ENCODE results near the gene LMAN2. TPM values are rescaled to one million over a fixed set of nuclear protein-coding genes. Genes with fewer than 3 reads are reported as not detected.
"Not testable (repeated sequence)": the region's sequence is repeated elsewhere in the genome, so short reads cannot be mapped to it uniquely, and the experiment has no call there.

Gene LMAN2
- polyA plus RNA-seq, 1 donor = 76.5 TPM

DNA sequence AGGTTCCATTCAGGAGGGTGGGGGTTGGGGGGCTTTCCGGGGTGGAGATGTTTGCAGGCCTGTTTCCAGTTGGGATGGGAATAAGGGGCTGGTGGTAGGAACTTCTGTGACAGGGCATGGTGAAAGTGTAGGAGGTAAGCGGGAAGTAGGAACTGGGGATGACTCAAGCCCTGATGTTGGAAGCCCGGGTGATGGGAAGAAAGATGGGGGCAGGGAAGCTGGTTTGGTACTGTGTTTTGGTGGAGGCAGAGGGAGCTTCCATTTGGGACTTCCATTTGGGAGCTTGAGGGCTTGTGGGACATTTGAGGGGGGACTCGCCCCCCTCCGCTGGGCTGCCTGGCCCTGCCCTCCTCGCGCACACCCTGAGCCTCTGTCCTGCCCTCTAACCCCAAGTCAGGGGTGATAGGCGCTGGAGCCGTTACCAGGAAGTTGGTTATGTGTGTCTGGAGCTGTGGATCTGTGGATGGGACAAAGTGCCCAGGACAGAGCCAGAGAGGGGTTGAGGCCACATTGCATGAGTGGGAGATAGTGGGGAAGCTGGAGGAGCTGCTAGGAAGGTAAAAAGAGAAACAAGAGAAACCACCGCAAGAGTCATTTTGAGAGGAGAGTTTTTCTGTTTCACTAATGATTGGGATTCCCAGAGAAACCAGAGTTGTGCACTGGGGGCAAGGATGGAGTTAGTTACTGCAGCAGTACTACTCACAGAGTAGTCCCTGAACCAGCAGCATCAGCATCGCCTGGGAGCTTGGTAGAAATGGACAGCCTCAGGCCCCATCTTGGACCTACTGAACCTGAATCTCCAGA lies 12.9 kb upstream of the LMAN2 start:
- DNase-seq = no peak

DNA sequence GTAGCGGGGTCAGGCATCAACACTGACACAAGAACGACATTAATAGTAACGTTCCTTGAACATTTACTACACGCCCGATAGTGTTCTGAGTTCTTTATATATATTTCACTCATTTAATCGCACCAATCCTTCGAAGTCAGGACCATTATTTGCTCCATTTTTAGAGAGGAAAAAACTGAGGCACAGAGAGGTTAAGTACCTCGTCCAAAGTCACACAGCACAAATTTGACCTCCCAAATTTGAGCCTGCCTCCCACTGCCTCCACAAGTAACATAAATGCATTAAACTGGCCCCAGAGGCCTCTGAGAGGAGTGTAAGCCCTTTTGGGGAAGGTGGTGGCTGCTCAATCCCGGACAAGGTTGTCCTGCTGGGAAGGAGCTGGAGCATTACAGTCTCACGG lies 12.1 kb upstream of the LMAN2 start:
- DNase-seq = no peak

DNA sequence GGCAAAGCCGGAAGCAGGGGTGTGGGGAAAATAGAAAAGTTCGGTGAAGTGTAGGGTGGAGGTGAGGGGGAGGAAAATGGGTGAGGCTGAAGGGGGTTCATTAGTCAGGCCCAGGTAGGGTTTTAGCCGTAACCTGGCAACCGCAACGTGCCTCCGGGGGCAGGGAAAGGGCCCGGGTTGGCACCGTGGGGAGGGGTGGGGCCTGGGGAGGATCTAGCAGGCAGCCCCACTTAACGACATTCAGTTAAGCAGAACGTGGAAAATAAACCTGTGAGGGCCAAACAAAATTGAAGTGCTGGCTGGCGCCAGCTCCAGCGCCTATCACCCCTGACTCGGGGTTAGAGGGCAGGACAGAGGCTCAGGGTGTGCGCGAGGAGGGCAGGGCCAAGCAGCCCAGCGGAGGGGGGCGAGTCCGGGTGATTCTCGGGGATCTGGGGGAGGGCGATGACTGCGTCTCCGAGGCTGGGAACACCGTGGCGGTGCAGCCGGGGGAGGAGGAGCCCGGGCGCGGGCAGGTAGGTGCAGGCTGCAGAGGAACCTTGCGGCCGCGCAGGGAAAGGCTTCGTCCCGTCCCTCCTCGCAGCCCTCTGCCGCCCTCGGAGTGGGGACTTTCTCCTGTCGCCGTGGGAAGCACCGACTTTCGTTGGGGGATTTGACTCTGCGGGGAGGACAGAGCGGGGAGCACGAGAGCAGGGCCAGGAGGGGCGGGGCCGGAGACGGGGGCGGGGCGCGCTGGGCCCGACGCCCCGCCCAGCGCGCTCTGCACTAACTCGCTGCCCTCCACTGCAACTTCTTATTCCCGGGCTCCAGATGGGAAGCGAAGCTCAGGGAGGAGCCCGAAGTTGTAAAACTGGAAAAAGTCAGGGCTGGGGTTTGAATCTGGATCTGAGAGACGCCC lies 11.4 kb upstream of the LMAN2 start:
- DNase-seq = no peak

DNA sequence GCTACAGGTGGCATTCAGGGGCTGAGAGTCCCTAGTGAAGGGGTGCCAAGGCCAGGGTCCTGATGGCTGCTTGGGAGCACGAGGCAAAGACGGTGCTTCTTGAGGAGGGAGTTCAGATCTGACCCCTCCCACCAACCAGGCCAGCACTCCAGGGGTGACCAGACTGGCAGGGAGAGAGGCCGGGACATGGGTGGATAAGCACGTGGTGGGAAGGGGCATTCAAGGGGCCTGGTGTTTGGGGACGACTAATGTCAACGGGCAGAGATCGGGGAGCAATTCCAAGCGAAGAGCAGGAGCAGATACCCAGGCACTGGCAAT lies 10.8 kb upstream of the LMAN2 start:
- DNase-seq = no peak

DNA sequence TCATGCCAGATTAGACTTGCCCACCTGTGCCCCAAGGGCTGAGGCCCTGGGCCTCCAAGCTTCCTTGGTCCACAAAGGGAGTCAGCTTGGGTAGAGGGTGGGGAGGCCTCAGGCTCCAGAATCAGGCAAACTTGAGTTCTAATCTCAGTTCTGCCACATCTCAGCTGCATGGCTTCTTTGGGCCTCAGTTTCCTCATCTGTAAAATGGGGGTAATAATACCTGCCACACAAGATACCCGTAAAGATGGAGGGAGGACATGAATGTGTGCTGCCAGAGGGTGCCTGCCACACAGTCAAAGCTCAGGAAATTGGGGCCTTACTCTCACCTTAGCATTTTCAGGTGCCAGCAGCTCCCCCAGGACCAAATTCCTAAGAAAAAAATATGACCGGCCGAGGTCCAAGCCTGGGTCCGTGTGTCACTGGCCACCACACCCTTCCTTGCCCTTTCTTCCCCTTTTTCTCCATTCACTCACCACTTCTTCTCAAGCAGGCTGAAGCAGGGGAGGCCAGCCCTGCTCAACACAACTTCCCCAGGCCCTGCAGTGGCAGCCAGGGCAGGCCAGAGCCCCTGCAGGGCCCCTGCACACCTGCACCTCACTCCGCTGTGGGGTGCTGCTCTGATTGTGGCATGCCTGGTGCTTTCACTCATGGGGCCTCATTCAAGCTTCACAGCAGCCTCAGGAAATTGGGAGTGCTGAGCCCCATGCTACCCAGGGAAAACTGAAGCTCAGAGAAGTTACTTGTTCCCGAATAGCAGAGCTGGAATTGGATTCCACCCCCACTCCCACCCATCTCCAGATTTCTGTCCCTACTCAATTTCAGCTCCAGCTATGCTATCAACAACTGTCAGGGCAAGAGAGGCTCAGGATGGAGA lies 10.2 kb upstream of the LMAN2 start:
- no peak for DNase-seq

DNA sequence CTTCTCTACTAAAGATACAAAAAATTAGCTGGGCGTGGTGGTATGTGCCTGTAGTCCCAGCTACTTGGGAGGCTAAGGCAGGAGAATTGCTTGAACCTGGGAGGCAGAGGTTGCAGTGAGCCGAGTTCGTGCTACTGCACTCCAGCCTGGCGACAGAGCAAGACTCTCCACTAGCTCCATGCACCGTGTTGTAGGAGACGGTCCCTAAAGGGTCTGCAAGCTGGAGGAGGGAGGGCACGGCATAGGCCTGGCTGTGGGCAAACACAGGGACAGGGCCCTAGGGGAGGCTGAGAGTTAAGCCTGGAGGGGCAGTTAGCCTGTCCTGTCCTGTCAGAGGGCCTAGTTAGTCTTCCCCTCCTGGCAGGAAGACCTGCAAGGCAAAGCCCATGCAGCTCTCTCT lies 9.3 kb upstream of the LMAN2 start:
- DNase-seq = not testable (repeated sequence)

DNA sequence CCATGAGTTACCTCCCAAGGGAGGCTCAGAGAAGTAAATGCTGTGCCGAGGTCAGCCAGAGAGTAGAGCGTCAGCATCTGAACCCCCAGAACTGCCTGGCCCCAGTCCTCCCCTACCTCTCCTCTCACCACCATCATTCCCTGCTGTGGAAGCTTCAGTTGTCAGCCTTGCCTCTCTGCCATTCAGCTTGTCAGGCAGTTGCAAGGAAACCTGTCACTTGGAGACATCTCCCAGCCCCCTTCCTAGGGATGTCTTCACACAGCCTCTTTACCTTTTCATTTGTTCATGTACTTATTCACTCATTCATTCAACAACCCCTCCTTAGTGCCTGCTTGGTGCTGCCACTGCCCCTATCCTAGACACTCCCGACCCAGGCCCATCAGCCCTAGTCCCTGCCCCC lies 8.4 kb upstream of the LMAN2 start:
- DNase-seq = no peak

DNA sequence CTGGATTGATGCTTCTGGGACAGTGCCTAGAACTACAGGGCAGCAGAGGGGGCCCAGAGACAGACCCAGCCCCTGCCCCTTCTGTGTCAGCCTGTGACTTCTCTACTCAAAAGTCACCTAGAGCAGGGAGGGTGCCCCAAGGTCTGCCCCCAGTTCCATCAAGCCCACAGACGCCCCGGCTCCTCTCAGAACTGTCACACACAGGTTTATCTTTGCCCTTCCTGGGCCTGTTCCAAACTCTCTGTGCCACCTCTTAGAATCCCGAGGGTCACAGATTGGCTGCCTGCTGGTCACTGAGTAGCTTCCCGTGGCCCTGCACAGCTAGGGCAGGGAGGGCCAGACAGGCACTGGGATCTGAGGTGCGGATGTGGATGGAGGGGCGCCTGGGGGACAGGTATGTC lies 8.0 kb upstream of the LMAN2 start:
- no peak for DNase-seq

DNA sequence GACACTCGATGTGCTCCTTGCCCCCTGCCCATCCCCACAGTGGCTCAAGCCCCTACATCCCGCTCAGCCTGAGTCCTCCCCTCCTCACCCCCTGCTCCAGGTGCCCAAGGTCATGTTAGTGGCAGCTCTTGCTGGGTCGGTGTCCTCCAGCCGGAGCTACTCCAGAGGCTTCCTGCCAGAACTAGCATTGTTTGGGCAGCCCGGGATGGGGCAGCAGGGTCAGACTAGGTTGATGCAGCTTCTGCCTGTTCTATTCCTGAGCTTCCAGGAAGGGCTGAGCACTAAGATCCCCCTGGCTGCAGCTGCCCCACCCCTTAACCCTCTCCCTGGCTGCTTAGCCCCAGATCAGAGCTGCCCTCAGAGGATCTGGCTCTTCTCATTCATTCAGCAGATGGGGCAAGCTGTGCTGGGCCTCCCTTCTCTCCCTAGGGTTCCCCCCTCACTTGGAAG lies 6.9 kb upstream of the LMAN2 start:
- DNase-seq = no peak

DNA sequence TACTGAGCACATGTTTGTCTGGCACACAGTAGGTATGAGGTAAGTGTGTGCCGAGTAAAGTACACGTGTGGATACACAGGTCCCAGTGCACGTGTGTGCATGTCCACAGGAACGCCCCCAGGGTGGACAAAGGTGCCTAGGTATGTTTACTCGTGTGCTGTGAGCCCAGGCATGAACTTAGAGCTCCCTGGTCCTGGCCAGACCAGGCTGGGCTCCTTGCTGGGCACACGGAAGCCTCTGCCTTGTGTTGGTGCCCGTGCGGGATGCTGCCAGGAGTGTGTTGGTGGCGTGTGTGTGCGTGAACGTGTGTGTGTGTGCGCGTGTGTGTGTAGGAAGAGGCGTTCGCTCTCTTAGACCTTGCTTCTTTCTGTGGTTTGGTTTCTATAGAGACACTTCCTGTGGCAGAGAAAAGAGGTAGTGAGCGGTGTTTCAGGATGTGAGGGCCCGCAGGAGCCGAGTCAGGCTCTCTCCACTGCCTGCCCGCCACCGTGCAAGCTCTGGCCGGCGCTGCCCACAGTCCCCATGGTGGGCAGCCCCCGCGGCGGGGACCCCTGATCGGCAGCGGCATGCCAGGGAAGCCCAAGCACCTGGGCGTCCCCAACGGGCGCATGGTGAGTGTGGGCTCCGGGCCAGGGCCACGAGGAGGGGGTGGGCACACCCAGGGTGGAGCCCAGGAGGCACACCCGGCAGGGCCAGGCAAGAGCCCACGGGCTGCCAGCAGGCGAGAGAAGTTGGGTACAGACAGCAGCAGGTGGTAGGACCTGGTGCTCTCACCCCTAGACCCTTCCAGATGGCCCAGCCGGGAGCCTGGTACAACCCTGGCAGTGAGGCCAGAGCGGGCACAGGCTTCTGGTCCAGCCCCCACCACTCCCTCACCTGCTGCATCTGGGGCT lies 6.2 kb upstream of the LMAN2 start, which contains the start of gene RGS14:
Gene RGS14 (plus strand): TSS at position 466 of the 893 bp plus-strand sequence. CDS start 101 bp downstream, at position 567.
- DNase-seq = no peak

DNA sequence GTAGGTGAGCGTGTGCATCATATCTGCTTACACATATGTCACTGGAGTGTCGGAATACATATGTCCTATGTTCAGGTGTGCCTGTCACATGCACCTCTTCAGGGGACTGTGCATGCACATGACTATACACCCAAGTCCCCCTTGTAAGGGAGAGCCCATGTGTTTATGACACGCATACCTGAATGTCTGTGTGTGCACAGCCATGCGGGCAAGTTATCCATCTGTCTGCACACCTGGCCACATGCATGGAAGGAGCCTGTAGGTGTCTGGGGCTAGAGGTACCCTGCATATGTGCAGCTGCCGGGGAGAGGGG lies 5.6 kb upstream of the LMAN2 start:
- DNase-seq = no peak

DNA sequence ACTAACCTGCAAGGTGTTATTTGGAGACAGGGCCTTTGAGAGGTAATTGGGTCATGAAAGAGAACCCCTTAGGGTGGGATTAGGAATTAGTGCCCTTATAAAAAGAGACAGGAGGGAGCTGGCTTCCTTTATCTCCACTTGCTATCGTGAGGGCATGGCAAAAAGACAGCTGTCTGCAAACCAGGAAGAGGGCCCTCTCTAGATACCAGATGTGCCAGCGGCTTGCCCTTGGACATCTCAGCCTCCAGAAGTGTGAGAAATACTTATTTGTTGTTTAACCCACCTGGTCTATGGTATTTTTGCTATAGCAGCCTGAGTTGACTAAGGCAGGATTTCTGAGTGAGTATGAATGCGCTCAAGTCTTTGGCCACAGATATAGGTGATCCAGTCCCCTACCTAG lies 5.3 kb upstream of the LMAN2 start:
- no peak for DNase-seq

DNA sequence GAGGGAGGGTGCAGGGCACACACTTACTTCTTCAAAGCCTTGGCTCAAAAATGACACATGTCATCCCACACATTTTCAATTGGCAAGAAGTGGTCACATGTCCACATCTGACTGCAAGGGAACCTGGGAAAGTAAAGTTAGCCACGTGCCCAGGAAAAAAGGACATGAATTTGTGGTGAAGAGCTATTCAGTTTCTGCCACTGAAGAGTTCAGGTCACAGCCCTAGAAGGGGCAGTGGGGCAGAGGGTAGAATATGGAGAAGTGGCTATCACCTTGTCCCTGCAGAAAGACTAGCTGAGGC lies 4.3 kb upstream of the LMAN2 start:
- DNase-seq = no peak

DNA sequence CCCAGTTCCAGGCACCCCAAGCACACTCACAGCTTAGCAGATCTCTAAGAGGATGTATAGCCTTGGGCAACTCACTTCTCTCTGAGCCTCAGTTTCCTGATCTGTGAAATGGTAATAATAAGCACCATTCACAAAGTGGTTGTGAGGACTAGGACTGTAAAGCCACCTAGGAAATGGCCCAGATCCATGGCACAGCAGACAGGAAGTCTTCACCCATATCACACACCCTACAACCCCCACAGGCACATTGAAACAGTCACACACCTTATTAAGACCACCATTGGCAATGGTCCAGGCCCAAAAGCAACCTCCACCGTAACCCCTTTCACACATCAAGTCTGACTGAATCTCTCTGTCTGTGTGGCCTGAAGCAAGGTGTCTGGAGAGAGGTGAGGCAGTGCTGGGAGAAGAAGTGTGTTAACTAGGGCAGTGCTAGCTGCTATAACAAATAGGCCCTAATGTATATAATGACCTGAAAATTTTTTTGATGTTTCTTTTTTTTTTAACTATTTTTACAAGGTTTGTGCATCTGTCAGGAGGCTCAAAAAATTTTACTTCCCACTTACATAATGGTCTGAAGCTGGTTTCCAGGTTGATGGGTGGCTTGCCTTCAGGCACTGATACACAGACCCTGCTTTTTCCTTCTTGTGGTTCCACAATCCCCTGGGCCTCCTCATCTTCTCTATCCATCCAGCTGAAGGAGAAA lies 3.8 kb upstream of the LMAN2 start:
- no peak for DNase-seq

DNA sequence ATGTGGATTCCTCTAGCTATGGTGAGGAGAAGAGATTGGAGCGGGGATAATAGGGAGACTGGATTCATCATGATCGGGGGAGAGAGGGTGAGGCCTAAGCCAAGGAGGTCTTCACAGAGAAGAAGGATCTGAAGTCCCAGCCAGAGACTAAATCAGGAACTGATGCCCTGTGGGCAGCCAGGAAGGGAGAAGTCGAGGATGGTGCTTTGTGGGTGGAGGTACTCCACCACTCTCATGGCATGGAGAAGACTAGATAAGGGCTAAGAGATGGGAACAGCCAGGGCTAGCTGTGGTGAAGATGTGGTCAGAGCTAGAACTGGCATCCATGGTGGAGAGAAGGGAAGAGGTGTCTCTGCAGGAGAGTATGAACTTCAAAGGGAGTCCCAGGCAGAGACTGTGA lies 3.2 kb upstream of the LMAN2 start:
- DNase-seq = no peak

DNA sequence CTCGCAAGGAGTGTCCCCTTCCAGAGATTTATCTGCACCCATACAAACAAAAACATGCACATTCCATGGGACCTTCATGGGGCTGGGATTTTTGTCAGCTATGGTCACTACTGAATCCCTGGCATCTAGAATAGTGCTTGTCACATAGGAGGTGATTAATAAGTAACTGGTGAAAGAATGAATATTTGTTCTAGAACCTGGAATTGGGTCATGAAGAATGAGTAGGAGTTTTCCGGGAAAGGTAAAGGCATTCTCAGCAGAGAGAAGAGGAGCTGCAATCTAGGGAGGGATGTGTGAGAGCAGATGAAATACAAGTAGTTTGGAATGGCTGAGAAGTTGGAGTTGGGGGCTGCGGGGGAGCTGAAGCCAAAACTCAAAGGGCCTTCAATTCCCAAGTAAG lies 2.8 kb upstream of the LMAN2 start:
- DNase-seq = no peak

DNA sequence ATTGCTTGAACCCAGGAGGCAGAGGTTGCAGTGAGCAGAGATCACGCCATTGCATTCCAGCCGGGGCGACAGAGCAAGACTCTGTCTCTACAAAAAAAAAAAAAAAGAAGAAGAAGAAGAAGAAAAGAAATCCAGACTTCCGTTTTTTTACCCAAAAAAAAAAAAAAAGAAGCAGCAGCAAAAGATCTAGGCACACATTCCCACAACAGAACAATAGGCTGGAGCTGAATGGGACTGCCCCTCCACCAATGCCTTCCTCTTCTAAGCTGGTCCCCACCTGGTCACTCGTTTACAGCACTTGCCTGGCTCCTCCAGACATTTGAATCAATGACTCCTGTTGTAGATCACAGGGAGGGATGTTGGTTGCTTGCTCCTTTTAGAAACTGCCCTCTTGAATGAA lies 1.6 kb upstream of the LMAN2 start:
- DNase-seq = no peak

DNA sequence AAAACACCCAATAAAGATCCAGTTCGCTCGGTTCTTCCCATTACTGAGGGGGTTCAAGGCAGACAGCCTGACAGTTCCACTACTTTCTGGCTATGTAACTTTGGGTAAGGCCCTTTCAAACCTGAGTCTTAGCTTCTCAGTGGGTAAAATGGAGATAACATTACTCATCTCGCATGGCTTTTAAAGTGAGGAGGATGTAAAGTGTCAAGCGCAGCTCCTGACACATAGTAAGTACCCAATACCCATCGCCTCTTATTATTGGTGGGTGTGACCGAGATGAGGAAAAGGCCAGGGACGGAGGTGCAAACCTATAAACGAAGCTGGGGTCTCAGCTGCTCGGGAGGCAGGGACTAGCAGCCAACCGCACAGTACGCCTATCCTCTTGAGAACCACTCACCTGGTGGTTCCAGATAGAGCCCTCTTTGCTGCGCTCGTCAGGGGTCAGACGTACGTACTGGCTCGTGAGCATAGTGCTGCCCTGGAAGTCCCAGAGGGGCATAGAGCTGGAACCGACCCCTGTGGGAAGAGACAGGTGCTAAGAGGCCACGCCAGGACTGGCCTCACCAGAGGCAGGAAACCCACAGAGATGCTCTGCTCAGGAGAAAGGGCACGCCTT lies 584 bp downstream of the LMAN2 start:
- no peak for DNase-seq

DNA sequence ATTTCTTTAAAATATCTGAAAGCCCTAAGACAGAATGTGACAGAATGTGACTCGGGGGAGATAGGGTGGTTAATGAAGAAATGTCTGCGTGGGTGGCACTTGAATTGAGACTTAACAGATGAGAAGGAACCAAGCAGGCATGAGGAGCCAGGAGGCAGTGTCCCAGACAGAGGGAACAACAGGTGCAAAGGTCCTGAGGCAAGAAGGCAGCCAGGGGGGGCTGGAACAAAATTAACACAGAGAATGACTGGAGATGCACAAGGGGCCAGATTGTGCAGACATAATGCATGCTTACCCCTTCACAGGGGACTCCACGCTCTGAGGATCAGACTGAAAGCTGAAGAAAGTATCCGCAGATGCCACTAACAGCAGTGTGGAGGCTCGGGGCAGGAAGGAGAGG lies 1.7 kb downstream of the LMAN2 start:
- no peak for DNase-seq

DNA sequence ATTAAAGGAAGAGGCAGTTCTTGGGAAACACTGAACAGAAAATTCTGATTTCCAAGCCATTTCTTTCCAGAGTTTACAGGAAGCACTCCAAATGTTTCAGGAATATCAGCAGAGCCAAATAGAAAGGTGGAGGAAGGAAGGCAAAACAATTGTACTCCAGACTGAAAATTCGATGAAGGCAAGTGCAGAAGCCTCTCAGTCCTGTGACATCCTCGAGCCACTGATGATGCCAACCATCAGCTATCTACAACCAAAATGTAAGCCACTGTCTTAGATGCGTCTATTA lies 2.2 kb downstream of the LMAN2 start:
- DNase-seq = no peak

DNA sequence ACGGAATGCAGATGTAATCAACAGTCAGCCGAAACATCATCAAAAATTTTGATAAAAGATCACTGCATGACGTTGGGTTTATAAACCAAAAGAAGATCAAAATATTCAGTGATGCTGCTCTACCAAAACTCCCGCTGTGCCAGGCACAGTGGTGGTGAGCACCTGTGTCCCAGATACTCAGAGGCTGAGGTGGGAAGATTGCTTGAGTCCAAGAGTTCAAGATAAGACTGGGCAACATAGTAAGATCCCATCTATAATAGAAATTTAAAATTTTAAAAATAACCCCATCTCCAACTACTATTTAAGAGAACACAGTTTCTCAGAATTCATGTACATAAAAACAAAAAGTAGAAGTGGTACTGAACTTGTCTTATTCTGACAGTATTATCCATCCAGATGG lies 3.8 kb downstream of the LMAN2 start:
- DNase-seq = no peak

All from hindlimb muscle (tissue), 1 donor.